ENCODE measurements around the gene HEPACAM2. TPM values are rescaled to one million over a fixed set of nuclear protein-coding genes. Genes with fewer than 3 reads are reported as not detected.

Gene HEPACAM2
- total and polyA plus RNA-seq, 11 donors: not detected

GRCh38 chr7:93146472-93147141 is 79.7 kb downstream of the HEPACAM2 start:
- DNase-seq (no peak), ATAC-seq (peak in 3 of 4 donors; percentile 24 to 33 (median 32))
- WGBS, 4 donors: 37 to 49% (median 42%) methylated on average over 5 of the region's 5 CpGs
- peak overlapping the region; percentile 4 to 68 (median 50) for H3K4me3 ChIP-seq
- H3K36me3 ChIP-seq: peaks cover 0 to 42% (median 35%) of the 10 kb centered on the region in 9 donors
- H3K27ac ChIP-seq: peak overlapping the region in 9 of 12 donors; percentile 18 to 94 (median 61)
- intact Hi-C loops (cut with DNase I): loop anchor here in 1 of 10 donors (10.0 kb wide), 1 partner anchor 78 kb away; the partner anchor contains the start of gene HEPACAM2
- H3K27me3 ChIP-seq: no peaks in the 10 kb centered on the region
- TF ChIP-seq CTCF (IDR thresholded peaks at IDR 0.05) (no peak), POLR2A (IDR thresholded peaks at IDR 0.05) (no peak)
- no peaks in the 10 kb centered on the region for H3K9me3 ChIP-seq
- H3K4me1 ChIP-seq: peaks cover 0 to 50% (median 8%) of the 10 kb centered on the region in 12 donors

GRCh38 chr7:93146036-93146435 is 80.2 kb downstream of the HEPACAM2 start:
- TF ChIP-seq CTCF (IDR thresholded peaks at IDR 0.05): no peak
- TF ChIP-seq POLR2A (IDR thresholded peaks at IDR 0.05): no peak
- Histone ChIP-seq H3K36me3 (peaks cover 0 to 48% (median 38%) of the 10 kb centered on the region in 9 donors), H3K27me3 (no peaks in the 10 kb centered on the region), H3K9me3 (peaks cover 0 to 2% (median 0%) of the 10 kb centered on the region in 12 donors), H3K4me1 (peaks cover 0 to 45% (median 8%) of the 10 kb centered on the region in 12 donors), H3K4me3 (peak overlapping the region in 4 of 12 donors; percentile 51 to 68 (median 62)), H3K27ac (peak overlapping the region in 3 of 12 donors; percentile 18 to 94 (median 66))
- intact Hi-C loops (cut with DNase I): loop anchor here in 1 of 10 donors (10.0 kb wide), 1 partner anchor 79 kb away; the partner anchor contains the start of gene HEPACAM2
- WGBS, 4 donors: 16 to 26% (median 25%) methylated on average over 1 of the region's 1 CpG
- DNase-seq (no peak), ATAC-seq (peak in 1 of 4 donors; percentile 31)

GRCh38 chr7:93145354-93145753 is 80.9 kb downstream of the HEPACAM2 start:
- peaks cover 0 to 8% (median 0%) of the 10 kb centered on the region in 12 donors for H3K9me3 ChIP-seq
- ATAC-seq (no peak), DNase-seq (no peak)
- peak overlapping the region in 1 of 12 donors; percentile 94 for H3K27ac ChIP-seq
- no peaks in the 10 kb centered on the region for H3K27me3 ChIP-seq
- peaks cover 0 to 55% (median 39%) of the 10 kb centered on the region in 9 donors for H3K36me3 ChIP-seq
- H3K4me3 ChIP-seq: peak overlapping the region in 1 of 12 donors; percentile 68
- intact Hi-C loops (cut with DNase I): loop anchor here in 1 of 10 donors (10.0 kb wide), 1 partner anchor 79 kb away; the partner anchor contains the start of gene HEPACAM2
- WGBS, 4 donors: 61 to 80% (median 70%) methylated on average over 3 of the region's 3 CpGs
- TF ChIP-seq POLR2A (IDR thresholded peaks at IDR 0.05): no peak
- no peak for TF ChIP-seq CTCF (IDR thresholded peaks at IDR 0.05)
- H3K4me1 ChIP-seq: peaks cover 0 to 38% (median 8%) of the 10 kb centered on the region in 12 donors

GRCh38 chr7:93142127-93142526 is 84.1 kb downstream of the HEPACAM2 start:
- peaks cover 0 to 85% (median 67%) of the 10 kb centered on the region in 9 donors for H3K36me3 ChIP-seq
- WGBS, 4 donors: 93 to 97% (median 95%) methylated on average over 1 of the region's 1 CpG

More at GRCh38 chr7:93142127-93142526, 84.1 kb downstream of the HEPACAM2 start:
- ATAC-seq (no peak), DNase-seq (no peak)
- no peak overlapping the region for H3K4me3 ChIP-seq
- H3K9me3 ChIP-seq: peaks cover 0 to 38% (median 18%) of the 10 kb centered on the region in 12 donors
- H3K27ac ChIP-seq: no peak overlapping the region
- TF ChIP-seq CTCF (IDR thresholded peaks at IDR 0.05) (no peak), POLR2A (IDR thresholded peaks at IDR 0.05) (no peak)
- intact Hi-C loops (cut with DNase I): loop anchor here in 1 of 10 donors (10.0 kb wide), 1 partner anchor 83 kb away; the partner anchor contains the start of gene HEPACAM2
- peaks cover 0 to 24% (median 7%) of the 10 kb centered on the region in 12 donors for H3K4me1 ChIP-seq
- H3K27me3 ChIP-seq: no peaks in the 10 kb centered on the region
